Stimulated activated CD8-positive, alpha-beta memory T cell treated with anti-CD3 and anti-CD28 coated beads, Interleukin-4, amount 100 ng/mL, for 1 hour (primary cell): ENCODE measurements around the gene SLC25A26.
A peak's percentile ranks its signal among the peaks of the same experiment; 100 is the strongest.
"Not testable (repeated sequence)": the region's sequence is repeated elsewhere in the genome, so short reads cannot be mapped to it uniquely, and the experiment has no call there.

Experiments
- DNase-seq, 2 donors: peaks; one replicate each; pipeline ENCODE4 v3.0.0-alpha.2; 2020; ENCODE audit warnings: low read depth in 2 of 2, low spot score in 1 of 2

Gene SLC25A26

GRCh38 chr3:66406831-66407610 is 186.2 kb downstream of the SLC25A26 start:
- DNase-seq: no peak

DNA sequence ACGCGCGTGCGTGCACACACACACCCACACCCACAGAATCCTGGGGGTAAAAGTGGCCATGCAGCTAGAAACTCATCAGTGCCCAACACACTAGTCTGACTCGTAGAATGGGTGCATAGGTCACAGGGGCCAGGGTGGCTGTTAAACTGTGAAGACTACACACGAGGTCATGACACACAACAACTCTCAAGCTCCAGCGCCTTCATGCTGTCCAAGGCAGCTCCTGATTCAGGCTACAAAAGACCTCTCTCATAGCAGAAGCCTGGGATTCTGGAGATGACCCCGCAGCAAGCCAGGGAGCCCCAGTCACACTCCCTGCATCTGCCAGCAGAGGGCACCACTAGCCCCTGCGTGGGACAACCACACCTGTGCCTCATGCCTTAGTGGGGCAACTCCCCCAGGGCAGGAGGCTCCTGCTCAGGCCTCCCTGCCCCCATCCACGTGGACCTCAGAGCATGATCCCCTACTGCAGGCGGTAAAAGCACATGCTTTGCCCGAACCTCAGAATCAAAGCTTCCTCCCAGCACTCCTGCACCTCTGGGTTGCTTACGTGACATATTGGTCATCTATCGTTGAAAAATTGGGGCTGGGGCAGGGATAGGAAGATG is 186.9 kb downstream of the SLC25A26 start:
- DNase-seq: peak; percentile 29 to 51

DNA sequence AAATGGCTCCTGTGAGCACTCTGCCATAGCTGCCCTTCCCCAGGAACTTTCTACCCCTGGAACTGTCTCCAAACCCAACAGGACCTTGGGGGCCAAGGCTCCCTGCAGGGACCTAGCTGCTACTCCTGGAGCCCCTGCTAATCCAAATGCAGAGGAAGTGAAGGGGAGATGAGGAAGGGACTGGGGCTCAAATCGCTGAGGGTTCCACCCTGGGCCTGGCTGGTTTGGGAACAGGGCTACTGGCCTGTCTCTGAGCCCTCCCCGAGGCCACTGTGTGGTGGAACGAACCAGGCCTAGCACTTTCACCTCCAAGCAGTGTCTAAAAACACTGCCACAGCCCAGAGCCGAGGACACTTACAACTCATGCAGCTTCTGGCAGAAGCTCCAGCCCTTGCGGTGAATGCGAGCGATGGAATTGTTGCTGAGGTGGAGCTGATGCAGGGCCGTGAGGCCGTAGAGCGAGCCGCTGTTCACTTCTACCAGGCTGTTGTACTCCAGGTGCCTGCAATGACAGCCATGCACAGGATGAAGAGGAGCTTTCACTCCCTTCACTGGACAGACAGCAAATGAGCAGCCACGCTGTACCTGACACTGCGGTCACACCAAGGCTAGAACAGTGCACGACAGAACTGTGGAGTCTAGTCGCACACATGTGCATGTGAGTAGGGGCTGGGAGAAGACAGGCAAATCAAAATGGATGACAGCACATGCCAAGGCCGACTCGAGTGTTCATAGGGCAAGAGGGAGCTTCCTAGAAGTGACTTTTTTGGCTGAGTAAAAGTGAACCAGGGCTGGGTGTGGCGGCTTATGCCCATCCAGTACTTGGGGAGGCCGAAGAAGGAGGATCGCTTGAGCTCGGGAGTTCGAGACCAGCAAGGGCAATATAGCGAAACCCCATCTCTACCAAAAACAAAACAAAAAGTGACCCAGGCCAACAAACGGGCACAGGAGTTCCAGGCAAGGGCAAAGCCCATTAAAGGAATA is 189.3 kb downstream of the SLC25A26 start:
- no peak for DNase-seq

DNA sequence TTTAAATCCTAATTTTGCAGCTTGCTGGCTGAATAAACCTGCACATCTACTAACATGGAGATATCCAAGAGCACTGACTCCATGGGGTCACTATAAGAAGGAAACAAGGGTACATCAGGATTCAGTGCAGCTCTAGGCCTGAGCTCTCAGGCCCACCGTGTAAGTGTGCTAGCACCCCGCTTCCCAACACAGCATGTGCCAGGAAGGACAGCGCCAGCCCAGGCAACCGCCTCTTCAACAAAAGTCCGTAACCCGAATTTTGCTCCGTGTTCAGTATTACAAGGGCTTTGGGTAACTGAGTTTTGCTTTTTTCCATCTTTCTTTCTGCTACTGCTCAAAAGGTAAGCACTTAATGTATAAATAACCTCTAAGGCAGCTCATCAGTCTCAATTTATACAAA is 190.2 kb downstream of the SLC25A26 start:
- no peak for DNase-seq

- no peak for DNase-seq
Observed at GRCh38 chr3:66411474-66411873, 190.7 kb downstream of the SLC25A26 start.

- no peak for DNase-seq
Observed at GRCh38 chr3:66411961-66412887, 191.4 kb downstream of the SLC25A26 start.

DNA sequence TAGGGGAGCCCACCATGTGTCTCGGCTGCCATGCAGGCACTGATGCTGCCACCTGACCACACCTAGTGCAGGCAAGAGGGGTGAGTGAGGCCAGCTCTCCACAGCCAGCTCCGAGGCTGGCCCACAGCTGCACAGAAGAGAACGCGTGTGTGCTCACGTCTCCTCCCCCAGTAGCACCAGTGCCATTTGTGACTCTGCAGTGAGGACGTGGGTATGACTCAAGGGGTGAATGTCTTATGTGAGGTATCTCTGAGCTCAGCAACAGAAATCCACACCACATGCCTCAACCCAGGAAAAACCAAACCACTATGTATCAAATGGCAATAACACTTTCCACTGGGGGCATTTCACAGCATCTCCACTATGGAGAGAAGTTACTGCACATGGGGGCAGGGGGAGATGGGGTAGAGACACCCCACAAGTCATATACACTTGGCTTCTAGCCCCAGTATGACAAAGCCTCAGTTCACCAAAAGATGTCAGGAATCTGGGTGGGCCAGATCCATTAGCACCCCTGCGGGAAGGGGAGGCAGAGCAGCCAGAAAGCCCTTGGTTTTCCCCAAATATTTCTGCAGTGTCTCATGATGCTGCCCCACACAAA is 192.4 kb downstream of the SLC25A26 start:
- DNase-seq: no peak

- DNase-seq: no peak
Observed at GRCh38 chr3:66414846-66415245, 194.0 kb downstream of the SLC25A26 start.

- no peak for DNase-seq
Observed at GRCh38 chr3:66415867-66416428, 195.1 kb downstream of the SLC25A26 start.

- DNase-seq: no peak
Observed at GRCh38 chr3:66416556-66417304, 195.9 kb downstream of the SLC25A26 start.

GRCh38 chr3:66418475-66418931 is 197.7 kb downstream of the SLC25A26 start:
- DNase-seq: no peak

GRCh38 chr3:66419036-66419435 is 198.2 kb downstream of the SLC25A26 start:
- DNase-seq: no peak

GRCh38 chr3:66421144-66421543 is 200.3 kb downstream of the SLC25A26 start:
- DNase-seq: not testable (repeated sequence)

DNA sequence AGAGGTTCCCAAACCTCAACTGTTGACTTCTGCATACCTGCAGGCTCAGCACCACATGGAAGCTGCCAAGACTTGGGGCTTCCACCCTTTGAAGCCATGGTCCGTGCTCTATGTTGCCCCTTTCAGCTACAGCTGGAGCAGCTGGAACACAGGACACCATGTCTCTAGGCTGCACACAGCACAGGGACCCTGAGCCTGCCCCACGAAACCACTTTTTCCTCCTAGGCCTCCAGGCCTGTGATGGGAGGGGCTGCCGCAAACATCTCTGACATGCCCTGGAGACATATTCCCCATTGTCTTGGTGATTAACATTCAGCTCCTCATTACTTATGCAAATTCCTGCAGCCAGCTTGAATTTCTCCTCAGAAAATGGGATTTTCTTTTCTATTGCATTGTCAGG is 201.1 kb downstream of the SLC25A26 start:
- not testable (repeated sequence) for DNase-seq

- no peak for DNase-seq
Observed at GRCh38 chr3:66423791-66424190, 203.0 kb downstream of the SLC25A26 start.

DNA sequence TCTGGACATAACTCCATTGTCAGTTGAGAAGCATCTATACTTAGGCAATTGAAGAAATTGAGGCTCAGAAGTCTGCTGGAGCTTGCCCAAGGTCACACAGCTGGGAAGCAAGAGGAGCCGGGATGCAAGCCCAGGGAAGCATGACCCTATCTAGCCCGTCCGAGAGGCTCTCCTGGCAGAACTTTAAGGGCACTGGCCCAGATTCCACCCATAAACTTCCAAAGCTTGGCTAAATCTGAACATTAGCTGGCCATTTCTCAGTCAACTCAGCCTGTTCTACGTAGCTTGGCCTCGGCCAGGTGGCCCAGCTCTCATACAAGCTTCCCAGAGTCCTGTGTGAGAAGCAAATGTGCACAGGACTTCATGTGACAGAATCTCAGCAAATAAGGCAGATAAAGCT is 204.2 kb downstream of the SLC25A26 start:
- DNase-seq: no peak

- no peak for DNase-seq
Observed at GRCh38 chr3:66425576-66426114, 204.8 kb downstream of the SLC25A26 start.

DNA sequence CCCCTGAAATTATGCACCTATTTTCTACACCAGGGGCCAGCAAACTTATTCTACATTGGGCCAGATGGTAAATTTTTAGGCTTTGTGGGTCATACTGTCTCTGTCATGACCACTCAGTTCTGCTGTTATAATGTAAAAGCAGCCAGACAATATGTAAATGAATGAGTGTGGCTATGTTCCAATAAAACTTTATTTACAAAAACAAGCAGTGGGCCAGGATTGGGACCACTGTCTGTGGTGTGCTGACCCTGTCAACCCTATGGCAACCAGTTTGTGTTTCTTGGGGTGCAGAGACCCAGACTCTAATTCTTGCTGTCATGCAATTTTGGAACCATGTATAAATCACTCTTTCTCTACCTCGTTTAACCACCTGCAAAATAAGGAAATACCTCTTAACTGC is 205.3 kb downstream of the SLC25A26 start:
- DNase-seq: no peak

DNA sequence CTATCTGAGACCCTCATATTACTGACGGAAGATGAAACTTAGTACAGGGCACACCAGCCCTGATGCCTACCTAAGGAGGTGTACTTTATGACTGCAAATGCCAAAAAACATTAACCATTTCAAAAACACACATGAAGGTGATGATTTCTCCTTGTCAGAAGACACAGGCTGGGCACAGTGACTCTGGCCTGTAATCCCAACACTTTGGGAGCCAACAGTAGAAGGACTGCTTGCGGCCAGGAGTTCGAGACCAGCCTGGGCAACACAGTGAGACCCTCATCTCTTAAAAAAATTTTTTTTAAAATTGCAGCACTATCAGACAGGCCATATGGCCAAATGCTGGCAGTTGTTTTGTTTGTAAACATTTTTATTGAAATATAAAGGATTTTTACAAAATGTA is 206.6 kb downstream of the SLC25A26 start:
- no peak for DNase-seq
